Skin epidermis (tissue), 12 donors: ENCODE results near the gene PLEKHA8.
A peak's percentile ranks its signal among the peaks of the same experiment; 100 is the strongest.

Experiments used
- H3K27ac ChIP-seq, 21 experiments: fragments of 200-600 bp; sonication (generic) in 11 of 21; one replicate each; pipeline ENCODE4 v1.5.0; 2020; ENCODE audit warnings: mild to moderate bottlenecking in 3 of 21, inconsistent platforms in 2 of 21, moderate library complexity in 2 of 21
- H3K4me3 ChIP-seq, 7 experiments: fragments of 200-600 bp; sonication (generic) in 2 of 7; one replicate each; pipeline ENCODE4 v1.5.0; 2020; ENCODE audit warnings: inconsistent platforms in 2 of 7, mild to moderate bottlenecking in 2 of 7, moderate library complexity in 1 of 7

Gene PLEKHA8

DNA sequence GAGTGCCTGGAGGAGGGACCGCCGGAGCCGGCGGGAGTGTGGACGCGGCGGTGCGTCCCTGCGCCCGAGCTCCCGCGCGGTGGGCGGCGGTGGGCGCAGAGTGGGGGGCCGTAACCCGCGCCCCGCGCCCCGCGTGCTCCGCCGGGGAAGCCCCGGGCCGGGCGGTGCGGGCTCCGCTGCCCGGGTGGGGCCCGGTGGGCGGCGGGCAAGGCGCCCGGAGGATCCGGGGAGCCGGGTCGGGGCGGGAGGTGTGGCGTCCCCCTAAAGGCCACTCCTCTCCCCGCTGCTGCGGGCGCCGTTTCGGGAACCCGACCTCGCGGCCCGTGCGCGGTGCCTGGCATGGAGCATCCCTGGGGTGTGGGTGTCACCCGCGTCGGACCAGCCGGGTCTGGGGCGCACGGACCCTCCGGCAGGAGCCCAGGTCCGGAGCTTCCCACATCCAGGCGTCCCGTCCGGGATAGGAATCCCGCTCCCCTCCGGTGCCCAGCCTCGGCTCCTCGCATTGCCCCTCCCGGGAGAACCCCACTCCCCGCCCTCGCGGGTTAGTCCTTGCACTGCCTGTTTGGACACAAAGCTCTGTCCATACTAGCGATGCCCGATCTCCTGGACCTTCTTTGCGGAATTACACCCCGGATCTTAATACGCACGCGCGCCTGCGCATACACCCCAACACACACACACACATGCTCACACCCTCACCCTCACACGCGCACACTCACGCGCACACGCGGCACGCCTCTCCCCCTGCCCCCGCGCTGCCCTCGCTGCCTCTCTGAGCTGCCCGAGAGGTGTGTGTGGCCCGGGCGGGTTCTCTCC lies 107.3 kb downstream of the PLEKHA8 start:
- H3K4me3 ChIP-seq = peak overlapping the region; percentile 53 to 97 (median 84)
- H3K27ac ChIP-seq = peak overlapping the region in 20 of 21 experiments; percentile 49 to 93 (median 82)

DNA sequence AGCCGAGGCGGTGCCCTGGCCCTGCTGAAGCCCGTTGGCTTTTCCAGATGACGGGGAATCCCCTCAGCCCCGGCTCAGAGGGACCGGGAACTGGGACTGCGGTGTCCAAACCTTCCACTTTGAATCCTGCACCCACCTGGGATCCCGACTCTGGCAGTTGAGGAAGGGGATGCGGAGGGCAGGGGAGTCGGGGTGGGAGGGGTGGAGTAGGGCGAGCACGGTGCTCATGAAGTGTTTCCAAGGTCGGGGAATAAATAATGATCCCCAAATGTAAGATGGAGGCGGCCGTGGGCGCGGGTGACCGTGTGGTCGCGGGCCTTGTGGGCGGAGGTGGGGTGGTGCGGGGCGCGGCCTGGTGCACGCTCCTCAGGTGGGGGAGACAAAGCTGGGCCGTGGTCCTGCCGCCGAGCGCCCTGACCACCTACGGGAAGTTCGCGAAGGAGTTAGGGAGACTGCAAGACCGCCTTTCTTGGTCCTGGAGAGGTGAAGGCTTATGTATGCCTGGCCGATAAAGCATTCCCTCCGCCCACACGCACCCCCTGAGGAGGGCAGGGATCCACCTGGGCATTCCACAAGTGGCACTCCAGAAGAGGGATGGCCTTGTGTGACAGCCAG lies 108.0 kb downstream of the PLEKHA8 start:
- H3K27ac ChIP-seq = peak overlapping the region in 18 of 21 experiments; percentile 37 to 93 (median 84)
- peak overlapping the region; percentile 53 to 97 (median 84) for H3K4me3 ChIP-seq

DNA sequence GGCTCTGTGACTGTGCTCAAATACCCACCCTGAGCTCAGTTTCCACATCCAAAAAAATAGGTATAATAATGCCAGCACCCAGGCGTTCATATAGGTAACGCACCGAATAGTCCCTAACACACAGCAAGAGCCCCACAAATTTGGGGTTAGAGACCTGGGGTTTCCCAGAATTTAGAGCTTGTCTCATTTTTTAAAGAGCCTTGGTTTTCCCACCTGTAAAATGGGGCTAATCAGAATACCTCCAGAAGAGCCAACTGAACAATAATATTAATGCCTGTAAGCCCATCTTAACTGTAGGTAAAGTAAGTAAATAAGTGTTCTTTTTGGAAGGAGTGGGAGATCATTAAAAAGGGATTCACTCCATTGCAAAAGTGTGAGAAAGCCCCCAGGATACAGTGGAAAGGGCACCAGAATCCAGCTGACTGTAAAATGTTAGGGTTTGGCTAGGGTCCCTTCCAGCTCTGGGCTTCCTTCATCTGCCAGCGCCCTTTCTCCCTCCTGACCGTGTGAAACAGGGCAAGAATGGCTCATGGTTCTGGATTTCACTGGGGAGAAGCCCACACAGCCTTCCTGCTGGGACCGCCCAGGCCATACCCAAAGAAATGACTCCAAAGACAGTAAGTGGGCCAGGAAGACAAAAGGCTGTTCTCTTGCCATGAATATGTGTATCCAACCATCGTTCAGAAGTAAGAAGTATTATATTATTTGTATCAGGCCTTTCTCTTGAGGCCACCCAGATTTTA lies 108.7 kb downstream of the PLEKHA8 start:
- H3K27ac ChIP-seq = peak overlapping the region in 11 of 21 experiments; percentile 8 to 93 (median 88)
- peak overlapping the region in 4 of 7 experiments; percentile 61 to 97 (median 88) for H3K4me3 ChIP-seq

DNA sequence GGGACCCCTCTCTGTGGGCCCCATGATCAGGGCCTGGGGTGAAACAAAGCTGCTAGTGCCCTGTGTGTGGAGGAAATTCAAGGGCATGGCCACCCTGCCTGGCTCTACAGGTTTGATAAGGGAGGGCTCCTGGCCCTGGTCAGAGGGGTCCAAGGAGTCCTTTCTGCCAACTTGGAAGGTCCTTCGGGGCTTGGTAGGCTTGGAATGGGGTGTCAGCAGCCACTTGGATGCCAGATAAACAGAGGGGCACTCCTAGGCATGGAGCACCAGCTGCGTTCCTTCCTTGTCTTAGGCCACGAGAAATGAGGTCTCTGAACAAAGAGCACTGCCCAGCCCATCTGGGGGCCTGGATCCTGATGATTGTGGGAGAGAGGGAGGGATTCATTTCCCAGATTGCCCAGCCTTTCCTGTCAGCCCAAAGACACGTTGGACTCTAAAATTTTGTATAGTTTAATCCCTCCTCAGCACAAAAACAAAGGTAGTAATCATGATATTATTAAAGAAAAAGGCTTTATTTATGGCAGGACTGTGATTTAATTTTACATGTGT lies 111.7 kb downstream of the PLEKHA8 start:
- Histone ChIP-seq H3K27ac (peak overlapping the region in 7 of 21 experiments; percentile 4 to 55 (median 29)), H3K4me3 (no peak overlapping the region)

DNA sequence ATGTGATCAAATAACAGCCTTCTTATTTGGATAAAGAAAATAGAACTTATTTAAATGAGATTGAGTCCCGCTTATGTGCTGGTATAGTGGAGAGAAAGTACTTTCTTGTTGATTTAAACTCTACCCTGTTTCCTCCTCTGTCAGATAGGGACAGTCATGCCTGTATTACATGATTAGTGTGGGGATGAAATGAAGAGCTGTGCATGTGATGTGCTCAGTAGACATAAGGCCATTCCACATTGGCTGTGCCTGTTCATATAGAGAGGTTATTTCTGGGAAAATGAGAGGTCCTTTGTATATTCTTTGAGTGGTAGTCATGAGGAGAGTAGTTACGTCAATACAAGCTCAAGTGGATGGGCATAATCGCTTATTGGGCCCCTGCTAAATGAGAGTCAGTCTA lies 112.2 kb downstream of the PLEKHA8 start:
- H3K4me3 ChIP-seq = no peak overlapping the region
- peak overlapping the region in 2 of 21 experiments; percentile 10 to 39 for H3K27ac ChIP-seq

DNA sequence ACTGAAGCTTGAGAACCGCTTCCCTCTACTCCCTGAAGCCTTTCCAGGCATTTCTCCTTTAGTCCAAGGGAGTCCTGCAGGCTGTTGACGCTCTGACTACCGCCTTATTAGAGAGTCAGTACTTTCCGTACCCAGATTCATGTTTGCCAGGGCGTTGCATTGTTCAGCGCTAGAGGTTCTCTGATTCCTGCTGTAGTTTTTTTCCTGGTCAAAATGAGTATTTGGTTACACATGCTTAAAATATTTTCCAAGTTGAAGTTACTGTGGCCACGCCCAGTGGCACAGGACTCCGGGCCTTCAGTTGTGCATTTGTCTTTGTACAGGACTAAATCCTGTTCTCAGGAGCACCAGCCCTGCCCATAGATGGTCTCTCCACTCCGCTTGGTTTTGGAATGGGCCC lies 114.5 kb downstream of the PLEKHA8 start:
- Histone ChIP-seq H3K4me3 (no peak overlapping the region), H3K27ac (peak overlapping the region in 10 of 21 experiments; percentile 27 to 76 (median 60))

DNA sequence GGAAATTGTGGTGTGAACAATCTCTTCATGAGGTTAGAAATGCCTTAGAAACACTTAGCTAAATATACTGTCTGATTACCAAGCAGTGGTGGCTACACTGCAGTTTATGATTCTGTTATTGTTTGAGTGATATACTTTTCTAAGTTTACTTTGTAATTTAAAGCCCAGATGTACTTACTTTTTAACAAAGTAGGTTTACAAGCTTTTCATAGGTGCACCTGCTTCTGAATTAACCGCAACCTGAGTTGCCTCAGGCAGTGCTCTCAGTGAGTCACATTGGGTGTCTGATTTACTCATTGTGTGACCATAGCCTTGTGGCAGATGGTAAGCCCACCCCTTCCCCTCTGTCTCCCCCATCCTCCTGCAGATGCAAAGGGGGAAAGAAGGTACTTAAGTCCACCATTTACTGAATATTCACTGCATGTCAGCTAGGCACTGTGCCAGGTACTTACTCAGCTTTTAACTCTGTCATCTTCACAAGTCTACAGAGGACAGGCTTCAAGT lies 115.6 kb downstream of the PLEKHA8 start:
- H3K4me3 ChIP-seq = no peak overlapping the region
- H3K27ac ChIP-seq = peak overlapping the region in 3 of 21 experiments; percentile 14 to 76 (median 70)

DNA sequence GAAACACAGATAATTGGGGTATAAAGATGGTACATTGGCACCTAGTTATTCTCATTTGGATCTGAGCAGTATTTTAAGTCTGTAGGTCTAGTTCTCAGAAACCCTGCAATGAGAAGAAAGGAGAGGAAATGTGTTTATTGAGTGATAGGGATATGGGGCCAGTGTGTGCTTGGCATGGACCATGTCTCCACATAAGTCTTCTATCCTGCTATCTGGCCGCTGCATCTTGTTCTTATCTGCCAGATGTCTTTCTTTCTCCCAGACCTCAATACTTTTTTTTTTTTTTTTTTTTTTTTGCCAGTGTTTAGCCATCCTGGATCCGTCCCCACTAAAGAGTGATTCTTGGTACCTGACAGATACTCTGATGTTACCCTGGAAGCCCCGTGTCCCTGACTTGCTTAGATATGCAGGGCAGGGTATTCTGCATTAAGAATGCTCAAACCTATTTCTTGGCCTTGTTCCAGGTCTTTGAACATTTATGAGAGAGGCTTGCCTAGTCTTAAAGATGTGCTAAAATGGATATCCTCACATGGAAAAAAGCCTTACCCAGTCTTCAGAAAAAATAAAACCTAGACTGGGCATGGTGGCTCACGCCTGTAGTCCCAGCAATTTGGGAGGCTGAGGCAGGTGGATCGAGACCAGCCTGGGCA lies 116.6 kb downstream of the PLEKHA8 start:
- no peak overlapping the region for H3K4me3 ChIP-seq
- no peak overlapping the region for H3K27ac ChIP-seq

DNA sequence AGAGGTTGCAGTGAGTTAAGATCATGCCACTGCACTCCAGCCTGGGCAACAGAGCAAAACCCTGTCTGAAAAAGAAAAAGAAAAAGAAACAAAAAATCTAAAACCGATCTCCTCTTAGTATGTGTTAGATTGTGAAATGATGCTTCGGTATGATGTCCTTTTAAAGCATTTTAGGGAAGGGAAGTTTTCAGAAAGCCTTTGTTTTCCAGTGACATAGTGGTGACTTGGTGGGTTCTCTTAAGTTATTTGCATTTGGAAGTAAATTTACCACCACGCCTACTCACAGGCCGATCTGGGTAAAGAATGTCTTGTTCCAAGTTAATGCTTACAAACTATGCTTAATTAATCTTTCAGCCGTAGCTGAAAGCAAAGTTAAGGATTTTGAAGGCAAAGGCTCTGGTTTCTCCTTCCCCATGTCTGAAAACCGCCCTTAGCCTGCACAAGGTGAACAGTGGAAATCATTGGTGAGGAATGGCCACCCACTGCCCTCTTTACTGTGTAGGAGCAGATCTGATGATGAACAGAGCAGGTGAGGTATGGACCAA lies 117.3 kb downstream of the PLEKHA8 start:
- peak overlapping the region in 1 of 21 experiments; percentile 24 for H3K27ac ChIP-seq
- H3K4me3 ChIP-seq = no peak overlapping the region

DNA sequence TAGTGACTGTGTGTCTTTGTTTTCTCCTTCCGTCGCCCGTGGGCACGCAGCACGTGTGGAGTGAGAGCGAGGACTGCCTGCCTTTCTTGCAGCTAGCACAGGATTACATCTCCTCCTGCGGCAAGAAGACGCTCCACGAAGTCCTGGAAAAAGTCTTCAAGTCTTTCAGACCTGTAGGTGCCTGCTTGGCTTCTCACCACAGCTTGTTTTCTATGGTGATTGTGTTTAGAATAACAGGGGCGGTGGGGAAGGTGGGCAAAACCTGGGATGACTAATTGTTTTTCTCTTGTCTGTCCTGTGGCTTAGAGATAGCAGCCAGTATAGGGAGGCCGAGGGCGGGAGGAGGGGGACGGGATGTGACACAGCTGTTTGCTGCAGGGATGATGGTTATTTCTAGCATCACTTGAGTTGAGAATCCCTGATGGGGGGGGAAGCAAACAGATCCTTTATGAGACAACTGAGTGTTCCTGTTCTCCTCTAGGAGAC lies 118.0 kb downstream of the PLEKHA8 start:
- no peak overlapping the region for H3K4me3 ChIP-seq
- peak overlapping the region in 1 of 21 experiments; percentile 14 for H3K27ac ChIP-seq

DNA sequence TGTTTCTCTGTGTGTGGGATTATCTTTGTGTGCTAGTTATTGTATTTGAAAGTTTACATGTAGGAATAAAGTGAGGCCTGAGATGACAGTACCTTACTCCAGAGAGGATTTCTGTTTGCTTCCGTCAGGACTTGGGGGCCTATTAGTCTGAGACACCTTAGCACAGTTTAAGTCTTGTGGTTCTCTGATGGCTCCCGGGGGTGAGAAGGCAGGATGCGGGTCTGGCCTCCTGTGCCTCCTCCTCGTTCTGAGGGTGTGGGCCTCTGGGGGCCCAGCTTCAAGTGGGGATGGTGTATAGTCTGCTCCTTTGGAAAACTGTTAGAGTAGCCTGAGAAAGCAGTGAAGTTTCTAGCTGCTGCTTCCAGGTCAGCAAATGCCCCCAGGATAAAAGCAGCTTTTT lies 119.0 kb downstream of the PLEKHA8 start:
- Histone ChIP-seq H3K27ac (peak overlapping the region in 3 of 21 experiments; percentile 3 to 38 (median 4)), H3K4me3 (no peak overlapping the region)

DNA sequence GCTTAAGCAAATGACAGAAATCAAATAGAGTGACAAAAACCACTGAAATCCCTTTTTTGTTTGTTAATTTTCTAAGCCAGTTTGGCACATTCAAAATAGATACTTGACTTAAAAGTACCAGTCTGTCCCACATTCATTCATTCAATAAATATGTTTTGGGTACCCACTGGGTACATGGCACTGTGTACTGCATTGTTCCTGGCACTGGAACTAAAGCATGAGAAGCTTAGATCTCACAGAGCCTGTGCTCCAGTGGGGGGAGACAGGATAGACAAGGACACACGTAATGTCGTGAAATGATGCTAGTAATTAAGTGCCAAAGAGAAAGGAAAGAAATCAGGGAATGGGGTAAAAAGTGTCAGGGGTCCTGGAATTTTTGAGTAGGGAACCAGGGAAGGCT lies 119.6 kb downstream of the PLEKHA8 start:
- Histone ChIP-seq H3K27ac (peak overlapping the region in 2 of 21 experiments; percentile 3 to 61), H3K4me3 (no peak overlapping the region)

DNA sequence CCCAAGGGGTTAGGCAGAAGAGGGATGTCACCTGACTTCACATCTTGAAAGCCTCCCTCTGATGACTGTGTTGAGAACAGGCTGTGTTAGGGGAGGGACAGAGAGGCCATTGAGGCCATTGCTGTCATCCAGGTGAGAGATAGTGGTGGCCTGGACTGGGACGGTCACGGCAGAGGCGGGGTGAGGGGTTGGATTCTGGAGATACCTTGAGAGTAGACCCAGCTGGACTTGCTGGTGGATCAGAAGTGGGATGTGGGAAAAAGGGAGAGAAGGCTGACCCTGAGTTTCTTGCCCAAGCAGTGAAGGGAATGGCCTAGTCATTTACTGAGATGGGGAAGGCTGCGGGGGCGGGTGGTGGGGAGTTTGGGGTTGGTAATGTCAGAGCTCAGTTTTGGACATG lies 120.2 kb downstream of the PLEKHA8 start:
- Histone ChIP-seq H3K4me3 (peak overlapping the region in 1 of 7 experiments; percentile 0), H3K27ac (peak overlapping the region in 11 of 21 experiments; percentile 2 to 66 (median 45))

DNA sequence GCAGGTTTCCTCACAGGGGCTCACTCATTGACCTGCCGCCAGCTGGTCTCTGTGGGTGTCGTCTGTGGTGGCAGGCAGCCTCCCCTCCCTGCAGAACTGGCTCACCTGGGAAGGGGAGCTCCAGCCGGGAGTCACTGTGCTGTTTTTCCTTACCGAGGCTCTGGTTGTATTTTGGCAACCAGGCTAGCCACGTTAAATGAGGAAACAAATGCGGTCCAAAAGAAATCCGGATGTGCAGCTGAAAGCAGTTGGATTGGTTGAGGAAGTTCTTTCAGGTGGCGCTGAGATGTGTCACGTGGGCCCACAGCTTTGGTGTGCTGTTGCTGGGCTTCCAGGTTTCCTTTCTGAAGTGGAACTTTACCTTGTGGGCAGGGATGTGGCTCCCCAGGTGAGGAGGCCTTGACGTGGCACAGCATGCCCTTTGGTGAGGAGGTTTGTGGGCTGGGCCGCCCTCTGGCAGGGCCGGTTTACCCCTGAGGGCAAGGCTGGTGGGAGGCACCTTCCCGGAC lies 120.8 kb downstream of the PLEKHA8 start:
- peak overlapping the region in 1 of 7 experiments; percentile 0 for H3K4me3 ChIP-seq
- peak overlapping the region in 11 of 21 experiments; percentile 2 to 66 (median 45) for H3K27ac ChIP-seq

DNA sequence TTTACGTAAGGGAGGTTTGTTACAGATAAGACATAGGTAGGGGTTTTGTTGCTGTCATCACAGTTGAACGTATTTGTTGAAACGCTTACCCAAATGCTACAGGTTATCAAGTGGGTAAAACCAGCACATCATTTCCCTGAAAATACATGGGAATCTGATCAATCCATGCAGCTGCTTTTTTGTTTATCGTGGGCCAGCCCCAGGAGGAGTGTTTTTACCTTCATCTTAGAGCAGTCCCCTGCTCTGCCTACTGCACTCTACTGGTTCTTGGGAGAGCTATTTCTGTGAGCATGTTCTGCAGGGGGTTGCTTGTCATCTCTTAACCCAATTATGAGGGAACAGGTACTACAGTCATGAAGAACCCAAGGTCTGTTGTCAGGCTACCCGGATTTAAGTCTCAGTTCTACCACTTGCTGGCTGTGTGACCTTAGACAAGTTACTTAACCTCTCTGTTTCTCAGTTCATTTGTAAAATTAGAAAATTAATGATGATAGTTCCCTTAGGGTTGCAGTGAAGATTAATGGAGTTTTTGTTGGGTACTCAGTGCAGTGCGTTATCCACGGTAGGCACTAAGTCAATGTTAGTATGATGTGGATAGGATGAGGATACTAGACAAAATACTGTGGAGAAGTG lies 121.5 kb downstream of the PLEKHA8 start:
- peak overlapping the region in 9 of 21 experiments; percentile 2 to 66 (median 45) for H3K27ac ChIP-seq
- no peak overlapping the region for H3K4me3 ChIP-seq

DNA sequence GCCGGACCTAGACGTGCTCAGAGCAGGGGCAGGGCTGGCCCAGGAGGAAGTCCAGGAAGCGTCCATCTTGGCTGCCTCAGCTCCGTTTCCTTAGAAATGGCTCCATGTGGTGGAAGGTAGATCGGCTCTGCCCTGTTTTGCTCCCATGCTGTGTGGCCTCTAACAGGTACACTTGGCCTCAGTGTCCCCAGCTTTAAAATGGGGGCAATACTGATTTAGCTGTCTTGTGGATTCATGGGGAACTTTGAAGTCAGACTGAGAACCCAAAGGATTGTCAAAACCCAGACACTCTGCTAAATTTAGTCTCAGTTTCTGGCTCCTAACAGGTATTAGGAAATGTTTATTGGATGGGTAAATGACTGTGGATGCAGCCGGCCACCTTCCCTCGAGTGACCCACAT lies 122.5 kb downstream of the PLEKHA8 start:
- Histone ChIP-seq H3K4me3 (no peak overlapping the region), H3K27ac (no peak overlapping the region)

DNA sequence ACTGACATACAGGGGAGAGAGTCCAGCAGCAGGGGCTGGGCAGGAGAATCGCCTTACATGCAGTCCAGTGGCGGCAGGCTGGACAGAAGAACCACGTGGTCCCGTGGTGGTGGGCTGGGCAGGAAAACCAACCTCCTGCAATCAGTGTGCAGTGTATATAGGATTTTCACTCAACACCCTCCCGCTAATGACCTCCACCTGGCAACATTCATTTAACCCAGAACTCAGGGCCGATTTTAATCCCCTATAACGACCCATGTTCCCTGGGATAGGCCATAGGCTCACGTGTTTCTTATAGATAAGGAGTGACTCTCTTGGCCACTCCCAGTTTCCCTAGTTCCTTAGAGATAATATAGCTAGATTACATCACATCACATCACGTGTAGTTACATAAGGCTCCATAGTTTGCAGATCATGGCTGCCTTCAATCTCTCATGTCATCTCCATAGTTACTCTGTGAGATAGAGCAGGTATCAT lies 125.9 kb downstream of the PLEKHA8 start:
- H3K27ac ChIP-seq = no peak overlapping the region
- no peak overlapping the region for H3K4me3 ChIP-seq

DNA sequence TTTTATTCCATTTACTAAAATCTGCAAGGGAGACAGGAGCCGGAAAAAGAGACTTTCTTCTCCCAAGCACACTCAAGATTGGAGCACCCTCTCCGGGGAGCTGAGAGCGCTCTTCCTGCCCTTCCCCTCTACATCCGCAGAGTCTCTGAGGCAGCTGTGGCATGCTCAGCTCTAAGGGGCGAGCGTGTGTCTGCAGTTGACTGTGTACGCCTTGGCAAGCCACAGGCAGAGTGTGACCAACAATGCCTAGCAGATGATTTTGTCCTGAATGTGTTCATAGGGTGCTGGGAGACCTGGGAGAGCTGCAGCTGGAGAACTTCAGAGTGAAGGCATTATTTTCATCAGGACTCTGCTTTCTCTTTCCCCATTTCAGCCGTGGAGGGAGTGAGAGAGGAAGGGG lies 127.3 kb downstream of the PLEKHA8 start:
- Histone ChIP-seq H3K4me3 (no peak overlapping the region), H3K27ac (no peak overlapping the region)
